ENCODE measurements around the gene B3GNT7.
"Not testable (repeated sequence)": the region's sequence is repeated elsewhere in the genome, so short reads cannot be mapped to it uniquely, and the experiment has no call there.

GRCh38 chr2:231400681-231401080 is 5.2 kb downstream of the B3GNT7 start:
- TF ChIP-seq, protein P1, sequence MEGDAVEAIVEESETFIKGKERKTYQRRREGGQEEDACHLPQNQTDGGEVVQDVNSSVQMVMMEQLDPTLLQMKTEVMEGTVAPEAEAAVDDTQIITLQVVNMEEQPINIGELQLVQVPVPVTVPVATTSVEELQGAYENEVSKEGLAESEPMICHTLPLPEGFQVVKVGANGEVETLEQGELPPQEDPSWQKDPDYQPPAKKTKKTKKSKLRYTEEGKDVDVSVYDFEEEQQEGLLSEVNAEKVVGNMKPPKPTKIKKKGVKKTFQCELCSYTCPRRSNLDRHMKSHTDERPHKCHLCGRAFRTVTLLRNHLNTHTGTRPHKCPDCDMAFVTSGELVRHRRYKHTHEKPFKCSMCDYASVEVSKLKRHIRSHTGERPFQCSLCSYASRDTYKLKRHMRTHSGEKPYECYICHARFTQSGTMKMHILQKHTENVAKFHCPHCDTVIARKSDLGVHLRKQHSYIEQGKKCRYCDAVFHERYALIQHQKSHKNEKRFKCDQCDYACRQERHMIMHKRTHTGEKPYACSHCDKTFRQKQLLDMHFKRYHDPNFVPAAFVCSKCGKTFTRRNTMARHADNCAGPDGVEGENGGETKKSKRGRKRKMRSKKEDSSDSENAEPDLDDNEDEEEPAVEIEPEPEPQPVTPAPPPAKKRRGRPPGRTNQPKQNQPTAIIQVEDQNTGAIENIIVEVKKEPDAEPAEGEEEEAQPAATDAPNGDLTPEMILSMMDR (IDR thresholded peaks at IDR 0.05), result peak in 1 of 4 experiments; percentile 9
- TF ChIP-seq POLR2A (IDR thresholded peaks at IDR 0.05), result not testable (repeated sequence)
